Central memory CD8-positive, alpha-beta T cell (primary cell): ENCODE results near the gene RIT1.

Experiments used
- ATAC-seq: fragments of 150-1000 bp; cut with Tn5 transposase; replicated peaks from 2 replicates; pipeline ENCODE4 v1.10.0; 2022; ENCODE audit warnings: mild to moderate bottlenecking, moderate FRiP score, moderate number of reproducible peaks; ENCODE audit not compliant: poor library complexity, severe bottlenecking; ENCODE audit errors: extremely low read depth
- DNase-seq, 2 donors: peaks; one replicate each; pipeline ENCODE4 v3.0.0; 2021; ENCODE audit warnings: low spot score in 2 of 2
- H3K27ac Mint-ChIP-seq: one replicate; pipeline ENCODE4 v1.8.0; 2022; ENCODE audit warnings: low read depth, mild to moderate bottlenecking, moderate library complexity, mixed read lengths
- H3K27me3 Mint-ChIP-seq: one replicate; pipeline ENCODE4 v1.8.0; 2022; ENCODE audit warnings: mixed read lengths
- H3K36me3 Mint-ChIP-seq: one replicate; pipeline ENCODE4 v1.8.0; 2022; ENCODE audit warnings: mild to moderate bottlenecking, moderate library complexity, mixed read lengths; ENCODE audit not compliant: insufficient read depth
- H3K4me1 Mint-ChIP-seq: one replicate; pipeline ENCODE4 v1.8.0; 2022; ENCODE audit warnings: mixed read lengths
- H3K4me3 Mint-ChIP-seq: one replicate; pipeline ENCODE4 v1.8.0; 2022; ENCODE audit warnings: mild to moderate bottlenecking, moderate library complexity, mixed read lengths
- H3K9me3 Mint-ChIP-seq: one replicate; pipeline ENCODE4 v1.8.0; 2022; ENCODE audit warnings: mixed read lengths

RIT1 gene

DNA sequence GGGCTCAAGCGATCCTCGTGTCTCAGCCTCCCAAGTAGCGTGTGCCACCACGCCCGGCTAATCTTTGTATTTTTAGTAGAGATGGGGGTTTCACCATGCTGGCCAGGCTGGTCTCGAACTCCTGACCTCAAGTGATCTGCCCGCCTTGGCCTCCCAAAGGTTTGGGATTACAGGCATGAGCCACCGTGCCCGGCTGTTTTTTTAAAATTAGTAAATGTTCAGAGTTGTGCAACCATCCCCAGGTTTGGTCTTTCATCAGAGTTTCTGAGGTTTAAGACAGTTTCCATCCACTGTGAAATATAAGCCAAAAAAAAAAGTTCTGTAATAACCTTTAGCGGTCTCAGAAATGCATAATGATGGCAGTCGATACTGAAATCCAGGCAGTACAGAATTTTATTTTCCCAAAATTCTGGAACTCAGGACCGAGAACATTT, 52.3 kb downstream of the RIT1 start:
- no peaks in the 10 kb centered on the region for H3K9me3 Mint-ChIP-seq
- H3K4me3 Mint-ChIP-seq, result peak overlapping the region; percentile 86
- no peaks in the 10 kb centered on the region for H3K27me3 Mint-ChIP-seq
- peak overlapping the region; percentile 94 for H3K27ac Mint-ChIP-seq
- peaks cover 22% of the 10 kb centered on the region for H3K36me3 Mint-ChIP-seq
- ATAC-seq (no peak), DNase-seq (no peak)
- H3K4me1 Mint-ChIP-seq, result peaks cover 56% of the 10 kb centered on the region

DNA sequence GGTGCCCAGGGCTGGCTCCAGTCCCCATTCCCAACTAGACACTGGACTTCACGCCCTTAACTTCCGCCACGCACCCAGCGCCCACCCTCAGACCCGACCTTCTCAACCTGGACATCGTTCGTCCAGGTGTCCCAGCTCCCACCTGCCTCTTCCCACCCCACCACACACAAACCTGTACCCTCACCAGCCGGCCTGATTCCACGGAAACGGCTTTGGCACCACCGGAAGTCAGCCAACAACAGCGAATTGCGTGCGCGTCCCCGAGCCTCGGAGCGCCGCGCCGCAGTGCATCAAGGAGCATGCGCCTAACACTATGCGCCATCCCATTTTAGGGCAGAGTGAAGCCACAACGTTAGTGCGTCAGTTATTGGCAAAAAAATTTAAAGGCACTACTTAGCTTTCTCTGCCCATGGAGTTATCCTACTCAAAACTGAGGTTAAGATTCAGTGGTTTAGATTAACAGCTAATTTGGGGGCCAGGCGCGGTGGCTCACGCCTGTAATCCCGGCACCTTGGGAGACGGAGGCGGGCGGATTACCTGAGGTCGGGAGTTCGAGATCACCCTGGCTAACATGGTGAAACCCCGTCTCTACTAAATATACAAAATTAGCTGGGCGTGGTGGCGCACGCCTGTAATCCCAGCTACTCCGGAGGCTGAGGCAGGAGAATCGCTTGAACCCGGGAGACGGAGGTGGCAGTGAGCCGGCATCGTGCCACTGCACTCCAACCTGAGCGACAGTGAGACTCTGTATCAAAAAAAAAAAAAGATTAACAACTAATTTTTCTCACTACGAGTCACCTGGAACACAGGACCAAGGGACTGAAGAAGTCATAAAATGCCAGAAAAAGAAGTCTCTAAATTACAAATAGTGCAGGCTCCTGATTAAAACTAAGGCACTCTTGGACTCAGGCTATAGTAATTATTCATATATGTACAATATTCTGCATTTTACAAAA, 53.9 kb downstream of the RIT1 start, which contains the start of gene GON4L:
GON4L (minus strand) TSS at position 240 of the 956 bp plus-strand sequence. CDS start 3,434 bp downstream, outside the sequence.
- Mint-ChIP-seq H3K9me3 (no peaks in the 10 kb centered on the region), H3K36me3 (peaks cover 34% of the 10 kb centered on the region), H3K27ac (peak within 1 kb of the TSS; percentile 91), H3K4me1 (peaks cover 63% of the 10 kb centered on the region), H3K4me3 (peak within 1 kb of the TSS; percentile 95), H3K27me3 (no peaks in the 10 kb centered on the region)
- DNase-seq, result peak; percentile 71 to 83
- peak; percentile 44 for ATAC-seq

DNA sequence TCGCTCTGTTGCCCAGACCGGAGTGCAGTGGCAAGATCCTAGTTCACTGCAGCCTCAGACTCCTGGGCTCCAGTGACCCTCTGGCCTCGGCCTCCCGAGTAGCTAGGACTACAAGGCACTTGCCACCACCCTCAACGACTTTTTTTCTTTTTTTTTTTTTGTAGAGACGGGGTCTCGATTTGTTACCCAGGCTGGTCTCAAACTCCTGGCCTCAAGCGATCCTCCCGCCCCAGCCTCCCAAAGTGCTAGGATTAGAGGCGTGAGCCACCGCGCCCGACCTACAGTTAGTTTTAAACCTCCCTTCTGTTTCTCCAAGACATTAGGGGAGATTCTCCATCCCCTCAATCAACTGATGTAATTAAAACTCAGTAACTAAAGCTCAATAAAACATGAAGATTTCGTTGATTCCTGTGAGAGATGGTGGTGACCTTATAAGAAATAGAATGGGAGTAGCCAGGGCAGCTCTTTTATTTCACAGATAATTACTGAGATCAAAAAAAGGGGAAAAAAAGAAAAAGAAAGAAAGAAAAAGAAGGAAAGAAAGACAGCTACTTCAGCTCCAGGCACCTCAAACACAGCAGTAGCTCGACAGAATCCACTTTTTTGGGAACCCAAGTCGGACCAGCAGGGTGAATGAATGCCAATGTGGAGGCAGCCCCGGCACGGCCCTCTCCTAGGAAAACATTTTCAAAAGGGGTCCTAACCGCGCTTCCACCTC, 54.7 kb downstream of the RIT1 start:
- Mint-ChIP-seq H3K4me1 (peaks cover 63% of the 10 kb centered on the region), H3K27me3 (no peaks in the 10 kb centered on the region)
- no peak for ATAC-seq

DNA sequence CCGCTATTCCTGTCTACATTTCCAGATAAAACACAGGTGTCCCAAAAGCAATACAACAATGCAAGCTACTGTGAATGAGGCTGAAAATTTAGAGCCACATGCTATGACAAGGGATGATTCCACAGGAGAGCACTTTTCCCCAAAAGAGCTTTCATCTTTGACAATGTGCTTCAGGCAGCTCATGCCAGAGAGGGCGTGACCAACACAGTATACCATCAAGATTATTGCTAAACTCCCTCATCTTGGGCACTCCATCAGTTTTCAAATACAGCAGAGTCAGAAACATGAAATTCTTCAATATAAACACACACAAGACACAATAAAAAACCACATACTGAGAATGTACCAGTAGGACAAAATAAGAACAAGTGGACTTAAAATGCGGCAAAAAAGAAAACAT, 60.8 kb downstream of the RIT1 start:
- DNase-seq, result no peak
- peak overlapping the region; percentile 23 for H3K4me3 Mint-ChIP-seq
- no peak for ATAC-seq
- H3K27ac Mint-ChIP-seq, result peak overlapping the region; percentile 19
- H3K4me1 Mint-ChIP-seq, result peaks cover 46% of the 10 kb centered on the region
- peaks cover 62% of the 10 kb centered on the region for H3K36me3 Mint-ChIP-seq
- H3K9me3 Mint-ChIP-seq, result no peaks in the 10 kb centered on the region
- no peaks in the 10 kb centered on the region for H3K27me3 Mint-ChIP-seq

More for the DNA sequence above, 54.7 kb downstream of the RIT1 start:
- peak overlapping the region; percentile 91 for H3K27ac Mint-ChIP-seq
- H3K9me3 Mint-ChIP-seq, result no peaks in the 10 kb centered on the region
- no peak for DNase-seq
- peaks cover 37% of the 10 kb centered on the region for H3K36me3 Mint-ChIP-seq
- H3K4me3 Mint-ChIP-seq, result peak overlapping the region; percentile 95

DNA sequence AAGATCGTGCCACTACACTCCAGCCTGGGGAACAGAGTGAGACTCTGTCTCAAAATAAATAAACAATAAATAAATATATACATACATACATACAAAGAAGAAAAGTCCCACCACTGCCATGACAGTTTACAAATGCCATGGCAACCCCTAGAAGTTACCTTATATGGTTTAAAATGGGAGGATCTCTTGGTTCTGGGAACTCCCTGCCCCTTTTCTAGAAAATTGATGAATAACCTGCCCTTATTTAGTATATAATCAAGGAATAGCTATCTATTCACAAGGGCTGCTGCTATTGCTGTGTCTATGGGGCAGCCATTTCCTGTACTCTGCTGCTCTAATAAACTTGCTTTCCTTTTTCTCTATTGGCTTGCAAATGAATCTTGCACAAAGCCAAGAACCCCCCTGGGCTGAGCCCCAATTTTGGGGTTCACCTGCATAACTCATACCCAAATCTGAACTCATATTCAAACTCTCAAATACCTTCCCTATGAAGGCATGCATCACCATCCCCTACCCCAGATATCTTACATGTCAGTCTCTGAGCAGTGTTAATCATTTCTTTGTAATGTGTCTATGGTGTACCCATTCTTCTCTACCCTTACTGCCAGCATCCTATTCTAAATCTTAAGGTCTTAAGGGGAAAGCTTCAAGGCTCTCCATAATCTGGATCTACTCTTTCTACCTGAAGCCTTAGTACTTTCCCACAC, 63.2 kb downstream of the RIT1 start:
- H3K27me3 Mint-ChIP-seq, result no peaks in the 10 kb centered on the region
- no peaks in the 10 kb centered on the region for H3K9me3 Mint-ChIP-seq
- ATAC-seq (no peak), DNase-seq (no peak)
- peak overlapping the region; percentile 60 for H3K27ac Mint-ChIP-seq
- H3K4me1 Mint-ChIP-seq, result peaks cover 60% of the 10 kb centered on the region
- peak overlapping the region; percentile 10 for H3K4me3 Mint-ChIP-seq
- H3K36me3 Mint-ChIP-seq, result peaks cover 61% of the 10 kb centered on the region
